Endothelial cell (in vitro differentiated cells): ENCODE data around the gene SIGLECL1. TPM values are rescaled to one million over a fixed set of nuclear protein-coding genes. Genes with fewer than 3 reads are reported as not detected.

Source experiments
- DNase-seq: peaks from one replicate; pipeline ENCODE4 v3.0.0; 2021; ENCODE audit warnings: low spot score
- H3K27ac Mint-ChIP-seq: one replicate; pipeline ENCODE4 v1.8.0; 2021; ENCODE audit warnings: mixed read lengths, inconsistent platforms; ENCODE audit not compliant: unreplicated experiment
- H3K27me3 Mint-ChIP-seq: one replicate; pipeline ENCODE4 v1.8.0; 2021; ENCODE audit warnings: mild to moderate bottlenecking, moderate library complexity, mixed read lengths, inconsistent platforms; ENCODE audit not compliant: unreplicated experiment
- H3K36me3 Mint-ChIP-seq: one replicate; pipeline ENCODE4 v1.8.0; 2021; ENCODE audit warnings: mild to moderate bottlenecking, low read depth, mixed read lengths, inconsistent platforms; ENCODE audit not compliant: unreplicated experiment
- H3K4me1 Mint-ChIP-seq: one replicate; pipeline ENCODE4 v1.8.0; 2021; ENCODE audit warnings: mild to moderate bottlenecking, mixed read lengths, inconsistent platforms; ENCODE audit not compliant: unreplicated experiment
- H3K4me3 Mint-ChIP-seq: one replicate; pipeline ENCODE4 v1.8.0; 2021; ENCODE audit warnings: mild to moderate bottlenecking, mixed read lengths, inconsistent platforms; ENCODE audit not compliant: unreplicated experiment
- H3K9me3 Mint-ChIP-seq: one replicate; pipeline ENCODE4 v1.8.0; 2021; ENCODE audit warnings: mixed read lengths, inconsistent platforms; ENCODE audit not compliant: unreplicated experiment
- CTCF ChIP-seq: fragments of 200-600 bp; sonication (generic); IDR thresholded peaks from one replicate; pipeline ENCODE4 v1.5.0; 2021; ENCODE audit warnings: antibody characterized with exemption; ENCODE audit not compliant: unreplicated experiment
- total RNA-seq: library from RNA; stranded (reverse); fragmentation: NEBNext Ultra II Directional; extraction: Animal tissue kit (Norgen Biotek cat#: 25700); gene quantifications from one replicate; pipeline ENCODE4 v1.2.1, GENCODE V29; 2021; ENCODE audit not compliant: unreplicated experiment

SIGLECL1 gene
- total RNA-seq, 1 donor from 2014 or later = 2.8 TPM

GRCh38 chr19:51294977-51295375 is 44.1 kb downstream of the SIGLECL1 start:
- Mint-ChIP-seq H3K27me3 (peaks cover 9% of the 10 kb centered on the region), H3K27ac (no peak overlapping the region), H3K9me3 (no peaks in the 10 kb centered on the region), H3K4me3 (no peak overlapping the region), H3K36me3 (no peaks in the 10 kb centered on the region), H3K4me1 (peaks cover 28% of the 10 kb centered on the region)
- DNase-seq = no peak
- TF ChIP-seq CTCF = no peak

- H3K27ac Mint-ChIP-seq = no peak overlapping the region
- H3K27me3 Mint-ChIP-seq = peaks cover 9% of the 10 kb centered on the region
- no peaks in the 10 kb centered on the region for H3K36me3 Mint-ChIP-seq
- H3K4me1 Mint-ChIP-seq = peaks cover 28% of the 10 kb centered on the region
- no peak for DNase-seq
- H3K4me3 Mint-ChIP-seq = peak overlapping the region; percentile 18
- no peaks in the 10 kb centered on the region for H3K9me3 Mint-ChIP-seq
- no peak for TF ChIP-seq CTCF
Observed at GRCh38 chr19:51295382-51296126, 44.7 kb downstream of the SIGLECL1 start.

- H3K27ac Mint-ChIP-seq = no peak overlapping the region
- H3K36me3 Mint-ChIP-seq = no peaks in the 10 kb centered on the region
- H3K4me1 Mint-ChIP-seq = peaks cover 28% of the 10 kb centered on the region
- H3K4me3 Mint-ChIP-seq = no peak overlapping the region
- no peak for DNase-seq
- peaks cover 9% of the 10 kb centered on the region for H3K27me3 Mint-ChIP-seq
- H3K9me3 Mint-ChIP-seq = no peaks in the 10 kb centered on the region
- TF ChIP-seq CTCF = no peak
Observed at GRCh38 chr19:51296336-51297093, 45.6 kb downstream of the SIGLECL1 start.

GRCh38 chr19:51297406-51297805 is 46.5 kb downstream of the SIGLECL1 start:
- H3K9me3 Mint-ChIP-seq = no peaks in the 10 kb centered on the region
- peaks cover 5% of the 10 kb centered on the region for H3K27me3 Mint-ChIP-seq

More at GRCh38 chr19:51297406-51297805, 46.5 kb downstream of the SIGLECL1 start:
- Mint-ChIP-seq H3K4me3 (no peak overlapping the region), H3K4me1 (peaks cover 22% of the 10 kb centered on the region), H3K27ac (no peak overlapping the region), H3K36me3 (no peaks in the 10 kb centered on the region)
- no peak for TF ChIP-seq CTCF
- DNase-seq = no peak
